GM23338 (cell line): Measurements from ENCODE around the gene DDN. TPM values are rescaled to one million over a fixed set of nuclear protein-coding genes. Genes with fewer than 3 reads are reported as not detected.

ENCODE experiments used
- ATAC-seq: fragments of 200-7000 bp; cut with Tn5 transposase; 3 replicates; pipeline ENCODE4 v1.9.1; 2020
- DNase-seq: peaks from one replicate; pipeline ENCODE4 v3.0.0-alpha.2; 2015; ENCODE audit warnings: low spot score
- H2AFZ ChIP-seq: fragments of 200-600 bp; sonication (generic); 2 replicates; pipeline ENCODE4 v1.8.0; 2016; ENCODE audit warnings: antibody characterized with exemption, mild to moderate bottlenecking, moderate library complexity
- H3F3A ChIP-seq: fragments of 200-600 bp; sonication (generic); replicated peaks from 2 replicates; pipeline ENCODE4 v1.8.0; 2017; ENCODE audit warnings: antibody characterized with exemption, mixed run types, low read depth
- H3K27ac ChIP-seq: fragments of 200-600 bp; sonication (generic); 2 replicates; pipeline ENCODE4 v1.6.1; 2016; ENCODE audit warnings: low read depth
- H3K27me3 ChIP-seq: fragments of 200-600 bp; sonication (generic); 2 replicates; pipeline ENCODE4 v1.8.0; 2016; ENCODE audit warnings: mild to moderate bottlenecking, mixed run types, moderate library complexity; ENCODE audit not compliant: insufficient read depth
- H3K36me3 ChIP-seq: fragments of 200-600 bp; sonication (generic); 2 replicates; pipeline ENCODE4 v1.8.0; 2016; ENCODE audit warnings: mild to moderate bottlenecking; ENCODE audit not compliant: insufficient read depth
- H3K4me1 ChIP-seq: fragments of 200-600 bp; sonication (generic); 2 replicates; pipeline ENCODE4 v1.8.0; 2016; ENCODE audit warnings: mild to moderate bottlenecking, moderate library complexity; ENCODE audit not compliant: insufficient read depth
- H3K4me2 ChIP-seq: fragments of 200-600 bp; sonication (generic); 2 replicates; pipeline ENCODE4 v1.7.1; 2017; ENCODE audit warnings: mixed run types
- H3K4me3 ChIP-seq: fragments of 200-600 bp; sonication (generic); 2 replicates; pipeline ENCODE4 v1.6.1; 2016; ENCODE audit warnings: mixed run types
- H3K79me2 ChIP-seq: fragments of 200-600 bp; sonication (generic); replicated peaks from 2 replicates; pipeline ENCODE4 v1.8.0; 2017; ENCODE audit warnings: mild to moderate bottlenecking; ENCODE audit not compliant: insufficient read depth
- H3K9me2 ChIP-seq: fragments of 200-600 bp; sonication (generic); 2 replicates; pipeline ENCODE4 v1.8.0; 2017; ENCODE audit not compliant: insufficient read depth
- H4K20me1 ChIP-seq: fragments of 200-600 bp; sonication (generic); replicated peaks from 2 replicates; pipeline ENCODE4 v1.8.0; 2017; ENCODE audit warnings: mild to moderate bottlenecking; ENCODE audit not compliant: insufficient read depth
- H3K27ac Mint-ChIP-seq: 2 replicates; pipeline ENCODE4 v1.8.0; 2020; ENCODE audit warnings: inconsistent platforms, mild to moderate bottlenecking, moderate library complexity, mixed read lengths
- H3K27me3 Mint-ChIP-seq: 3 replicates; pipeline ENCODE4 v1.8.0; 2022; ENCODE audit warnings: low read depth, mild to moderate bottlenecking, moderate library complexity, mixed read lengths, inconsistent platforms; ENCODE audit not compliant: insufficient read depth, poor library complexity
- H3K36me3 Mint-ChIP-seq: 3 replicates; pipeline ENCODE4 v1.8.0; 2021; ENCODE audit warnings: low read depth, mild to moderate bottlenecking, inconsistent platforms, moderate library complexity, mixed read lengths
- H3K4me1 Mint-ChIP-seq: 3 replicates; pipeline ENCODE4 v1.8.0; 2020; ENCODE audit warnings: mild to moderate bottlenecking, inconsistent platforms, mixed read lengths
- H3K4me3 Mint-ChIP-seq: 3 replicates; pipeline ENCODE4 v1.8.0; 2021; ENCODE audit warnings: moderate library complexity, mild to moderate bottlenecking, inconsistent platforms, mixed read lengths
- H3K9me3 Mint-ChIP-seq: 3 replicates; pipeline ENCODE4 v1.8.0; 2020; ENCODE audit warnings: moderate library complexity, mild to moderate bottlenecking, inconsistent platforms, mixed read lengths
- CREB1 ChIP-seq: fragments of 250-450 bp; sonication (Bioruptor Pico); IDR thresholded peaks from 2 replicates; pipeline ENCODE4 v1.5.0; 2020; ENCODE audit warnings: low read depth, mild to moderate bottlenecking, moderate library complexity
- EZH2 ChIP-seq: fragments of 200-600 bp; sonication (generic); IDR thresholded peaks from one replicate; pipeline ENCODE4 v1.8.0; 2017; ENCODE audit warnings: antibody characterized with exemption, mild to moderate bottlenecking, low read depth; ENCODE audit not compliant: unreplicated experiment
- EZH2phosphoT487 ChIP-seq: fragments of 200-600 bp; sonication (generic); IDR thresholded peaks from one replicate; pipeline ENCODE4 v1.8.1; 2018; ENCODE audit warnings: antibody characterized with exemption; ENCODE audit not compliant: unreplicated experiment
- JUNB ChIP-seq: IDR thresholded peaks from one replicate; pipeline ENCODE4 v1.6.1; 2016; ENCODE audit warnings: antibody characterized with exemption; ENCODE audit not compliant: unreplicated experiment
- NANOG ChIP-seq: IDR thresholded peaks from 2 replicates; pipeline ENCODE4 v1.6.1; 2016; ENCODE audit warnings: antibody characterized with exemption, borderline replicate concordance
- POLR2AphosphoS5 ChIP-seq: IDR thresholded peaks from 2 replicates; pipeline ENCODE4 v1.6.1; 2016; ENCODE audit warnings: antibody characterized with exemption, low read depth
- STAT1 ChIP-seq: IDR thresholded peaks from one replicate; pipeline ENCODE4 v1.6.1; 2016; ENCODE audit warnings: antibody characterized with exemption; ENCODE audit not compliant: unreplicated experiment
- ZNF114 ChIP-seq: fragments of 250-450 bp; sonication (Bioruptor Pico); IDR thresholded peaks from 2 replicates; pipeline ENCODE4 v1.5.0; 2020; ENCODE audit warnings: mild to moderate bottlenecking, moderate library complexity
- polyA plus RNA-seq: library from polyadenylated mRNA; unstranded; fragments of >200 nt; fragmentation: Nextera tagmentation; extraction: Ambion mirVana; gene quantifications from 2 replicates; pipeline ENCODE4 v1.2.1, GENCODE V29; 2016
- total RNA-seq: library from RNA; depleted of rRNA; stranded (reverse); fragments of >200 nt; shearing (Covaris generic); gene quantifications from 2 replicates; pipeline ENCODE4 v1.2.3, GENCODE V29; 2014
- TF ChIP-seq, protein P1 (sequence below), 2 experiments: fragments of 200-600 bp in 1 of 2; sonication (generic) in 1 of 2; conservative IDR thresholded peaks; 2 replicates each; pipeline versions ENCODE4 v1.5.1 to v1.6.1; 2016 to 2017; ENCODE audit warnings: antibody characterized with exemption in 2 of 2, low read depth in 2 of 2, mild to moderate bottlenecking in 2 of 2, moderate library complexity in 1 of 2
- TF ChIP-seq, protein P2 (sequence below): IDR thresholded peaks from 2 replicates; pipeline ENCODE4 v1.6.1; 2016; ENCODE audit warnings: antibody characterized with exemption
- TF ChIP-seq, protein P3 (sequence below): fragments of 250-450 bp; sonication (Bioruptor Pico); IDR thresholded peaks from 2 replicates; pipeline ENCODE4 v1.5.0; 2020; ENCODE audit warnings: mild to moderate bottlenecking, moderate library complexity

Gene DDN
- total and polyA plus RNA-seq, 2 experiments from 2014 or later, result 0.10 TPM; not detected in 1

DNA sequence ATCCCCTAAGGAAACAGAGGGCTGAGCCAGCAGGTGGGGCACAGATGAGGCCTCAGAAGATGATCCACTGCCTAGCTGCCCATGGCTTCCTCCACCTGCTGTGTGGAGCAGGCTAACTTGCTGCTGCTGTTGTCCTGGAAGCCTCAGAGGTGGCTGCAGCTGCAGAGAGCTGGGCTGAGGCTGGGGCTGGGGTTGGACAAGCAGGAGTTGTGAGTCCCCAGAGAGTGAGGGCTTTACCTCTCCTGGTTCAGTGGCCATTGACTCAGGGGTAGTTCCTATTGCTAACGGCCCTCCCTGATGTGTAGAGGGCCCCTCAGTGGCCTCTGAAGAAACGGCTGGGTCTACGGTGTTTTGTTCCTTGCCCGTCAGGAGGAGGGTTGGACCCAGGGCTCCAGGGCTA is 33.1 kb upstream of the DDN start:
- DNase-seq (no peak), ATAC-seq (no peak)
- Mint-ChIP-seq H3K36me3 (peaks cover 76% of the 10 kb centered on the region), H3K4me1 (no peaks in the 10 kb centered on the region), H3K4me3 (no peak overlapping the region), H3K27ac (no peak overlapping the region), H3K27me3 (peaks cover 11% of the 10 kb centered on the region), H3K9me3 (no peaks in the 10 kb centered on the region)
- H3K4me2 ChIP-seq, result no peak overlapping the region
- H2AFZ ChIP-seq, result no peak overlapping the region
- H3K4me1 ChIP-seq, result no peaks in the 10 kb centered on the region
- peaks cover 12% of the 10 kb centered on the region; the same call in 1 of the 2 replicates for H4K20me1 ChIP-seq
- no peak overlapping the region for H3K4me3 ChIP-seq
- H3F3A ChIP-seq, result no peaks in the 10 kb centered on the region
- H3K36me3 ChIP-seq, result peaks cover 14% of the 10 kb centered on the region; the same call in 1 of the 2 replicates
- TF ChIP-seq EZH2phosphoT487, result no peak
- TF ChIP-seq, protein P1, sequence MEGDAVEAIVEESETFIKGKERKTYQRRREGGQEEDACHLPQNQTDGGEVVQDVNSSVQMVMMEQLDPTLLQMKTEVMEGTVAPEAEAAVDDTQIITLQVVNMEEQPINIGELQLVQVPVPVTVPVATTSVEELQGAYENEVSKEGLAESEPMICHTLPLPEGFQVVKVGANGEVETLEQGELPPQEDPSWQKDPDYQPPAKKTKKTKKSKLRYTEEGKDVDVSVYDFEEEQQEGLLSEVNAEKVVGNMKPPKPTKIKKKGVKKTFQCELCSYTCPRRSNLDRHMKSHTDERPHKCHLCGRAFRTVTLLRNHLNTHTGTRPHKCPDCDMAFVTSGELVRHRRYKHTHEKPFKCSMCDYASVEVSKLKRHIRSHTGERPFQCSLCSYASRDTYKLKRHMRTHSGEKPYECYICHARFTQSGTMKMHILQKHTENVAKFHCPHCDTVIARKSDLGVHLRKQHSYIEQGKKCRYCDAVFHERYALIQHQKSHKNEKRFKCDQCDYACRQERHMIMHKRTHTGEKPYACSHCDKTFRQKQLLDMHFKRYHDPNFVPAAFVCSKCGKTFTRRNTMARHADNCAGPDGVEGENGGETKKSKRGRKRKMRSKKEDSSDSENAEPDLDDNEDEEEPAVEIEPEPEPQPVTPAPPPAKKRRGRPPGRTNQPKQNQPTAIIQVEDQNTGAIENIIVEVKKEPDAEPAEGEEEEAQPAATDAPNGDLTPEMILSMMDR (conservative IDR thresholded peaks at IDR 0.05; ENCODE audit: low read depth in 2 of 2), result no peak
- TF ChIP-seq, protein P2, sequence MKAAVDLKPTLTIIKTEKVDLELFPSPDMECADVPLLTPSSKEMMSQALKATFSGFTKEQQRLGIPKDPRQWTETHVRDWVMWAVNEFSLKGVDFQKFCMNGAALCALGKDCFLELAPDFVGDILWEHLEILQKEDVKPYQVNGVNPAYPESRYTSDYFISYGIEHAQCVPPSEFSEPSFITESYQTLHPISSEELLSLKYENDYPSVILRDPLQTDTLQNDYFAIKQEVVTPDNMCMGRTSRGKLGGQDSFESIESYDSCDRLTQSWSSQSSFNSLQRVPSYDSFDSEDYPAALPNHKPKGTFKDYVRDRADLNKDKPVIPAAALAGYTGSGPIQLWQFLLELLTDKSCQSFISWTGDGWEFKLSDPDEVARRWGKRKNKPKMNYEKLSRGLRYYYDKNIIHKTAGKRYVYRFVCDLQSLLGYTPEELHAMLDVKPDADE, result no peak
- no peak for TF ChIP-seq JUNB
- no peak for TF ChIP-seq EZH2
- TF ChIP-seq POLR2AphosphoS5, result no peak
- no peak for TF ChIP-seq NANOG
- TF ChIP-seq CREB1, result no peak
- no peaks in the 10 kb centered on the region for H3K27me3 ChIP-seq
- no peaks in the 10 kb centered on the region for H3K9me2 ChIP-seq
- H3K79me2 ChIP-seq, result no peaks in the 10 kb centered on the region
- H3K27ac ChIP-seq, result no peak overlapping the region

DNA sequence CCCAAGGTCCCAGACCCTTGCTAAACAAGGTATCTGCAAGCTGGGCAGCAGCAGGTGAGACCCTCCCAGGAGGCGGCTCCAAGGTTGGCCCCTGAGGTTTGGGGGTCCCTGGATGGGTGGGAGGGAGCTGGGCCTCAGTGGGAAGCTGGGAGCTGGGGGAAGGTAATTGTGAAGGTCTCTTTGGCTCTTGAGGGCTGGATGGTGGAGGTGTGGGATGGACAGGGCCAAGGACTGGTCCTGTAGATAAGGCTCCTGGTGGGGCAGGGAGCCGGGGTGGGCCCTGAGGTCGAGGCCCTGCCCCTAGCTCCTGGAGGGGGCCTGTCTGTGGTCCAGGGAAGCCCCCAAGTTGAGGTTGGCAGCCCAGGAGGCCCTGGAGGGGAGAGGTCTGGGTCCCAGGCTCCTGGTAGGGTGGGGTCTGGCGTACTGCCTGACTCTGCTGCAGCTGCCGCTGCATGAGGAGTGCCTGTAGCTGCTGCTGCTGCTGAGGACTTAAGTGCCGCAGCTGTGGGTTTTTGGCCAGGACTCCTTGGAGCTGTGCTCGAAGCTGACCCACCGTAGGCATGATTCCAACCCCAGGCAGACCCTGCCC is 32.5 kb upstream of the DDN start:
- Mint-ChIP-seq H3K36me3 (peaks cover 75% of the 10 kb centered on the region), H3K4me3 (no peak overlapping the region), H3K27ac (no peak overlapping the region), H3K4me1 (no peaks in the 10 kb centered on the region), H3K27me3 (peaks cover 11% of the 10 kb centered on the region), H3K9me3 (no peaks in the 10 kb centered on the region)
- Histone ChIP-seq H3K27me3 (no peaks in the 10 kb centered on the region), H3K4me2 (no peak overlapping the region), H3K4me3 (no peak overlapping the region), H3K4me1 (no peaks in the 10 kb centered on the region), H3K79me2 (no peaks in the 10 kb centered on the region), H2AFZ (no peak overlapping the region), H3F3A (no peaks in the 10 kb centered on the region), H3K36me3 (peaks cover 14% of the 10 kb centered on the region; the same call in 1 of the 2 replicates), H3K9me2 (no peaks in the 10 kb centered on the region), H4K20me1 (peaks cover 12% of the 10 kb centered on the region; the same call in 1 of the 2 replicates), H3K27ac (no peak overlapping the region)
- DNase-seq (no peak), ATAC-seq (no peak)
- TF ChIP-seq NANOG, result no peak
- TF ChIP-seq, protein P2, result no peak
- TF ChIP-seq POLR2AphosphoS5, result no peak
- TF ChIP-seq, protein P3, sequence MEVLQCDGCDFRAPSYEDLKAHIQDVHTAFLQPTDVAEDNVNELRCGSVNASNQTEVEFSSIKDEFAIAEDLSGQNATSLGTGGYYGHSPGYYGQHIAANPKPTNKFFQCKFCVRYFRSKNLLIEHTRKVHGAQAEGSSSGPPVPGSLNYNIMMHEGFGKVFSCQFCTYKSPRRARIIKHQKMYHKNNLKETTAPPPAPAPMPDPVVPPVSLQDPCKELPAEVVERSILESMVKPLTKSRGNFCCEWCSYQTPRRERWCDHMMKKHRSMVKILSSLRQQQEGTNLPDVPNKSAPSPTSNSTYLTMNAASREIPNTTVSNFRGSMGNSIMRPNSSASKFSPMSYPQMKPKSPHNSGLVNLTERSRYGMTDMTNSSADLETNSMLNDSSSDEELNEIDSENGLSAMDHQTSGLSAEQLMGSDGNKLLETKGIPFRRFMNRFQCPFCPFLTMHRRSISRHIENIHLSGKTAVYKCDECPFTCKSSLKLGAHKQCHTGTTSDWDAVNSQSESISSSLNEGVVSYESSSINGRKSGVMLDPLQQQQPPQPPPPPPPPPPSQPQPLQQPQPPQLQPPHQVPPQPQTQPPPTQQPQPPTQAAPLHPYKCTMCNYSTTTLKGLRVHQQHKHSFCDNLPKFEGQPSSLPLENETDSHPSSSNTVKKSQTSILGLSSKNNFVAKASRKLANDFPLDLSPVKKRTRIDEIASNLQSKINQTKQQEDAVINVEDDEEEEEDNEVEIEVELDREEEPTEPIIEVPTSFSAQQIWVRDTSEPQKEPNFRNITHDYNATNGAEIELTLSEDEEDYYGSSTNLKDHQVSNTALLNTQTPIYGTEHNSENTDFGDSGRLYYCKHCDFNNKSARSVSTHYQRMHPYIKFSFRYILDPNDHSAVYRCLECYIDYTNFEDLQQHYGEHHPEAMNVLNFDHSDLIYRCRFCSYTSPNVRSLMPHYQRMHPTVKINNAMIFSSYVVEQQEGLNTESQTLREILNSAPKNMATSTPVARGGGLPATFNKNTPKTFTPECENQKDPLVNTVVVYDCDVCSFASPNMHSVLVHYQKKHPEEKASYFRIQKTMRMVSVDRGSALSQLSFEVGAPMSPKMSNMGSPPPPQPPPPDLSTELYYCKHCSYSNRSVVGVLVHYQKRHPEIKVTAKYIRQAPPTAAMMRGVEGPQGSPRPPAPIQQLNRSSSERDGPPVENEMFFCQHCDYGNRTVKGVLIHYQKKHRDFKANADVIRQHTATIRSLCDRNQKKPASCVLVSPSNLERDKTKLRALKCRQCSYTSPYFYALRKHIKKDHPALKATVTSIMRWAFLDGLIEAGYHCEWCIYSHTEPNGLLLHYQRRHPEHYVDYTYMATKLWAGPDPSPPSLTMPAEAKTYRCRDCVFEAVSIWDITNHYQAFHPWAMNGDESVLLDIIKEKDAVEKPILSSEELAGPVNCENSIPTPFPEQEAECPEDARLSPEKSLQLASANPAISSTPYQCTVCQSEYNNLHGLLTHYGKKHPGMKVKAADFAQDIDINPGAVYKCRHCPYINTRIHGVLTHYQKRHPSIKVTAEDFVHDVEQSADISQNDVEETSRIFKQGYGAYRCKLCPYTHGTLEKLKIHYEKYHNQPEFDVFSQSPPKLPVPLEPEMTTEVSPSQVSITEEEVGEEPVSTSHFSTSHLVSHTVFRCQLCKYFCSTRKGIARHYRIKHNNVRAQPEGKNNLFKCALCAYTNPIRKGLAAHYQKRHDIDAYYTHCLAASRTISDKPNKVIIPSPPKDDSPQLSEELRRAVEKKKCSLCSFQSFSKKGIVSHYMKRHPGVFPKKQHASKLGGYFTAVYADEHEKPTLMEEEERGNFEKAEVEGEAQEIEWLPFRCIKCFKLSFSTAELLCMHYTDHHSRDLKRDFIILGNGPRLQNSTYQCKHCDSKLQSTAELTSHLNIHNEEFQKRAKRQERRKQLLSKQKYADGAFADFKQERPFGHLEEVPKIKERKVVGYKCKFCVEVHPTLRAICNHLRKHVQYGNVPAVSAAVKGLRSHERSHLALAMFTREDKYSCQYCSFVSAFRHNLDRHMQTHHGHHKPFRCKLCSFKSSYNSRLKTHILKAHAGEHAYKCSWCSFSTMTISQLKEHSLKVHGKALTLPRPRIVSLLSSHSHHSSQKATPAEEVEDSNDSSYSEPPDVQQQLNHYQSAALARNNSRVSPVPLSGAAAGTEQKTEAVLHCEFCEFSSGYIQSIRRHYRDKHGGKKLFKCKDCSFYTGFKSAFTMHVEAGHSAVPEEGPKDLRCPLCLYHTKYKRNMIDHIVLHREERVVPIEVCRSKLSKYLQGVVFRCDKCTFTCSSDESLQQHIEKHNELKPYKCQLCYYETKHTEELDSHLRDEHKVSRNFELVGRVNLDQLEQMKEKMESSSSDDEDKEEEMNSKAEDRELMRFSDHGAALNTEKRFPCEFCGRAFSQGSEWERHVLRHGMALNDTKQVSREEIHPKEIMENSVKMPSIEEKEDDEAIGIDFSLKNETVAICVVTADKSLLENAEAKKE (CRISPR knock-in tag), result no peak
- no peak for TF ChIP-seq STAT1
- TF ChIP-seq ZNF114 (CRISPR knock-in tag), result no peak
- no peak for TF ChIP-seq CREB1
- TF ChIP-seq EZH2, result no peak
